Gastroesophageal sphincter (tissue), 3 donors: Measurements from ENCODE around the gene GMDS.

Source experiments
- EP300 ChIP-seq: sonication (generic); formaldehyde crosslinking; IDR thresholded peaks from one replicate; pipeline ENCODE4 v1.6.1; 2017; ENCODE audit warnings: antibody characterized with exemption, mild to moderate bottlenecking
- POLR2A ChIP-seq, 2 donors: fragments of 450-650 bp; IDR thresholded peaks; one replicate each; pipeline ENCODE4 v1.6.1; 2017; ENCODE audit warnings: antibody characterized with exemption in 2 of 2, mild to moderate bottlenecking in 2 of 2, moderate library complexity in 1 of 2
- POLR2AphosphoS5 ChIP-seq: sonication (generic); formaldehyde crosslinking; IDR thresholded peaks from one replicate; pipeline ENCODE4 v1.6.1; 2017; ENCODE audit warnings: antibody characterized with exemption
- TF ChIP-seq, protein P1 (sequence below), 4 experiments: fragments of 200-600 bp in 2 of 4; fragments of 450-650 bp in 2 of 4; sonication (generic) in 1 of 4; IDR thresholded peaks; one replicate each; pipeline ENCODE4 v1.5.1; 2017 to 2019; ENCODE audit warnings: antibody characterized with exemption in 4 of 4, mild to moderate bottlenecking in 2 of 4, moderate library complexity in 2 of 4

DNA sequence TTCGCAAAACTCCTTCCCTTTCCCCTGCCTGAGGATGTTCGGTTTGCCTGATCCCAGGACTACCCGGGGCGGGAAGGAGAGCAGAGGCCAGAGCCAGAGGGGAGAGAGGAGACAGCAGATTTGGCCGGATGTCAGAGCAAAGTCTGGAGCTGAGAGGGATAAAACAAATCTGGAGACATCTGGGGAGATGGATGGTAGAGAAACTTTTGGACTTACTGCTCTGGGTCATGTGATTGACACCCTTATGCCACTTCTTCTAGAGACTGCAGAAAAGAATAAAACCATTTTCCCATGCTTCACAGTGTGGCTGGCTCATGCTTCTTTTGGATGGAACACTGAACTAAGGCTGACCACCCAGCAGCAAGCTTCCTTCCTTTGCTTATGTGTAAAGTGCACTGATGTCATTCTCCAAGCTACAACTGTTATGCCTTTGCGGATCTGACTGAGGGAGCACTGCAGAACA lies 461.0 kb downstream of the GMDS start:
- no peak for TF ChIP-seq POLR2A (IDR thresholded peaks at IDR 0.05)
- TF ChIP-seq, protein P1, sequence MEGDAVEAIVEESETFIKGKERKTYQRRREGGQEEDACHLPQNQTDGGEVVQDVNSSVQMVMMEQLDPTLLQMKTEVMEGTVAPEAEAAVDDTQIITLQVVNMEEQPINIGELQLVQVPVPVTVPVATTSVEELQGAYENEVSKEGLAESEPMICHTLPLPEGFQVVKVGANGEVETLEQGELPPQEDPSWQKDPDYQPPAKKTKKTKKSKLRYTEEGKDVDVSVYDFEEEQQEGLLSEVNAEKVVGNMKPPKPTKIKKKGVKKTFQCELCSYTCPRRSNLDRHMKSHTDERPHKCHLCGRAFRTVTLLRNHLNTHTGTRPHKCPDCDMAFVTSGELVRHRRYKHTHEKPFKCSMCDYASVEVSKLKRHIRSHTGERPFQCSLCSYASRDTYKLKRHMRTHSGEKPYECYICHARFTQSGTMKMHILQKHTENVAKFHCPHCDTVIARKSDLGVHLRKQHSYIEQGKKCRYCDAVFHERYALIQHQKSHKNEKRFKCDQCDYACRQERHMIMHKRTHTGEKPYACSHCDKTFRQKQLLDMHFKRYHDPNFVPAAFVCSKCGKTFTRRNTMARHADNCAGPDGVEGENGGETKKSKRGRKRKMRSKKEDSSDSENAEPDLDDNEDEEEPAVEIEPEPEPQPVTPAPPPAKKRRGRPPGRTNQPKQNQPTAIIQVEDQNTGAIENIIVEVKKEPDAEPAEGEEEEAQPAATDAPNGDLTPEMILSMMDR (IDR thresholded peaks at IDR 0.05): no peak
- no peak for TF ChIP-seq EP300
- no peak for TF ChIP-seq POLR2AphosphoS5
